ENCODE measurements around the gene SPRR2E.

SPRR2E gene

DNA sequence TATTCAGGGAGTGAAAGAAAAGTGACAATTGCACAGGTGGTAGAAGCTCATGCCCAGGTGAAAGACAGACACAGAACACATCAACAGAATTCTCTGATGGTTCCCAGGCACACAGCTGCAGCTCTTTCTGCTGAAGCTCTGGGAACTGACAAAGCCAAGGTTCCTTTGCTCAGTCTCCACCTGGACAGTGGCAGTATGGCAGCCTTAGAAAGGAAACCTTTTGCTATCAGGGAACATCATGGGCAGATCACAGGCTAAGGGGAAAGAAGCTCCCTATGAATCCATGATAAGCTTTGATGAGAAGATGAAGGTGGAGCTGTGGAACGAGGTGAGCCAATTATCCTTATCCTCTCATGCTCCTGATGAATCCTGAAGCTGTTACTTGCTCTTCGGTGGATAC lies 24.1 kb downstream of the SPRR2E start:
- TF ChIP-seq, protein P1, sequence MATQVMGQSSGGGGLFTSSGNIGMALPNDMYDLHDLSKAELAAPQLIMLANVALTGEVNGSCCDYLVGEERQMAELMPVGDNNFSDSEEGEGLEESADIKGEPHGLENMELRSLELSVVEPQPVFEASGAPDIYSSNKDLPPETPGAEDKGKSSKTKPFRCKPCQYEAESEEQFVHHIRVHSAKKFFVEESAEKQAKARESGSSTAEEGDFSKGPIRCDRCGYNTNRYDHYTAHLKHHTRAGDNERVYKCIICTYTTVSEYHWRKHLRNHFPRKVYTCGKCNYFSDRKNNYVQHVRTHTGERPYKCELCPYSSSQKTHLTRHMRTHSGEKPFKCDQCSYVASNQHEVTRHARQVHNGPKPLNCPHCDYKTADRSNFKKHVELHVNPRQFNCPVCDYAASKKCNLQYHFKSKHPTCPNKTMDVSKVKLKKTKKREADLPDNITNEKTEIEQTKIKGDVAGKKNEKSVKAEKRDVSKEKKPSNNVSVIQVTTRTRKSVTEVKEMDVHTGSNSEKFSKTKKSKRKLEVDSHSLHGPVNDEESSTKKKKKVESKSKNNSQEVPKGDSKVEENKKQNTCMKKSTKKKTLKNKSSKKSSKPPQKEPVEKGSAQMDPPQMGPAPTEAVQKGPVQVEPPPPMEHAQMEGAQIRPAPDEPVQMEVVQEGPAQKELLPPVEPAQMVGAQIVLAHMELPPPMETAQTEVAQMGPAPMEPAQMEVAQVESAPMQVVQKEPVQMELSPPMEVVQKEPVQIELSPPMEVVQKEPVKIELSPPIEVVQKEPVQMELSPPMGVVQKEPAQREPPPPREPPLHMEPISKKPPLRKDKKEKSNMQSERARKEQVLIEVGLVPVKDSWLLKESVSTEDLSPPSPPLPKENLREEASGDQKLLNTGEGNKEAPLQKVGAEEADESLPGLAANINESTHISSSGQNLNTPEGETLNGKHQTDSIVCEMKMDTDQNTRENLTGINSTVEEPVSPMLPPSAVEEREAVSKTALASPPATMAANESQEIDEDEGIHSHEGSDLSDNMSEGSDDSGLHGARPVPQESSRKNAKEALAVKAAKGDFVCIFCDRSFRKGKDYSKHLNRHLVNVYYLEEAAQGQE (IDR thresholded peaks at IDR 0.05; ENCODE audit: insufficient replicate concordance, low read depth): no peak
- no peak for TF ChIP-seq GABPA (IDR thresholded peaks at IDR 0.05; ENCODE audit: low read depth)
- no peak for TF ChIP-seq POLR2AphosphoS5 (IDR thresholded peaks at IDR 0.05; ENCODE audit: low read depth)
- TF ChIP-seq, protein P2, sequence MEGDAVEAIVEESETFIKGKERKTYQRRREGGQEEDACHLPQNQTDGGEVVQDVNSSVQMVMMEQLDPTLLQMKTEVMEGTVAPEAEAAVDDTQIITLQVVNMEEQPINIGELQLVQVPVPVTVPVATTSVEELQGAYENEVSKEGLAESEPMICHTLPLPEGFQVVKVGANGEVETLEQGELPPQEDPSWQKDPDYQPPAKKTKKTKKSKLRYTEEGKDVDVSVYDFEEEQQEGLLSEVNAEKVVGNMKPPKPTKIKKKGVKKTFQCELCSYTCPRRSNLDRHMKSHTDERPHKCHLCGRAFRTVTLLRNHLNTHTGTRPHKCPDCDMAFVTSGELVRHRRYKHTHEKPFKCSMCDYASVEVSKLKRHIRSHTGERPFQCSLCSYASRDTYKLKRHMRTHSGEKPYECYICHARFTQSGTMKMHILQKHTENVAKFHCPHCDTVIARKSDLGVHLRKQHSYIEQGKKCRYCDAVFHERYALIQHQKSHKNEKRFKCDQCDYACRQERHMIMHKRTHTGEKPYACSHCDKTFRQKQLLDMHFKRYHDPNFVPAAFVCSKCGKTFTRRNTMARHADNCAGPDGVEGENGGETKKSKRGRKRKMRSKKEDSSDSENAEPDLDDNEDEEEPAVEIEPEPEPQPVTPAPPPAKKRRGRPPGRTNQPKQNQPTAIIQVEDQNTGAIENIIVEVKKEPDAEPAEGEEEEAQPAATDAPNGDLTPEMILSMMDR (IDR thresholded peaks at IDR 0.05; ENCODE audit: insufficient read depth, low read length): no peak
- TF ChIP-seq SPI1 (IDR thresholded peaks at IDR 0.05; ENCODE audit: borderline replicate concordance, low read depth): no peak
- no peak overlapping the region for H3K4me3 ChIP-seq (replicated peaks; ENCODE audit: insufficient read depth, low read length)
- no peak overlapping the region for H3K27ac ChIP-seq (replicated peaks)
- no peak for DNase-seq (ENCODE audit: low read depth in 1 of 2, low spot score in 1 of 2)
- peaks cover 2% of the 10 kb centered on the region for H3K27me3 ChIP-seq (ENCODE audit: insufficient read depth, poor library complexity, severe bottlenecking)

DNA sequence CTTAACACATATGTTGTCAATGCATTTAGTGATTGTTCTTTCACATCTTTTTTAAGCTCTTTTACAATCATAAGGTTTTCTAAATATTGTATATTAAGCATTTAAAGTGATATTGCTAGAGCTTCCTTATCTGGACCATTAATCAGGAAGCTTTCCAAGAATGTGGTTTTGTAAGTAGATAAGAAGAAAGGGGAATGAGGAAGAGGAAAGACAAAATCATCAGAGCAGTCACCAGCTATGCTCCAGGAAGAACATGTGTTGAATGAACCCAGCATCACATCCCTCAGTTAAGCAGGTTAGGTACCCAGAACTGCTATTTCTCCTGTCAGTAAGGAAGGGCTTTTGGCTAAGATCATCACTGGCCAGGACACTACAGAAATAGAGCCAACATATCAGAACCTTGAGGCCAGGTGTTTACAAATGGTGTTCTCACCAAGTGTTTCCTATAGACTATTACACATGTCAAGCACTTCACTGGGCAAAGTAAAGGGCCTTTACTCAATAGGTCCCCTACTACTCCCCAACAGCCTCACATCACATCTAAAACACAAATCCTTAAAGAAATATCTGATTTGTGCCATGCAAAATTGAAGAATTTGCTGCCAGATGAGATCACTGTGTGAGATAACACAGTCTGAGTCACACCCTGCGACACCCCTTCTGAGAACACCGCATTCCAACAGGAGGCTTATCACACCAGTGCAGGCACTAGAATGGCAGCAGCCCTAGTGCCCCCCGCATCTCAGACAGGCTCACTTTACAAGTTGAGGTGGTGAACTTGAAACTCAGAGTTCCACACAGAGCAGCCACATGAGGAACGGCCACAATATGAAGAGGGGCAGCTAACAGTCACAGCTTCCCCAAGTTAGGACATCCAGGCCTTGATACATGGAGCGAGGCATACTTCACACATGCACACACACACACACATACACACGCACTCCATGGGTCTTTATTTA lies 35.2 kb downstream of the SPRR2E start:
- no peak overlapping the region for H3K4me3 ChIP-seq (replicated peaks; ENCODE audit: insufficient read depth, low read length)
- TF ChIP-seq POLR2AphosphoS5 (IDR thresholded peaks at IDR 0.05; ENCODE audit: low read depth): no peak
- TF ChIP-seq, protein P1 (IDR thresholded peaks at IDR 0.05; ENCODE audit: insufficient replicate concordance, low read depth): no peak
- no peak for TF ChIP-seq SPI1 (IDR thresholded peaks at IDR 0.05; ENCODE audit: borderline replicate concordance, low read depth)
- TF ChIP-seq, protein P2 (IDR thresholded peaks at IDR 0.05; ENCODE audit: insufficient read depth, low read length): no peak
- TF ChIP-seq GABPA (IDR thresholded peaks at IDR 0.05; ENCODE audit: low read depth): no peak
- H3K27me3 ChIP-seq (ENCODE audit: insufficient read depth, poor library complexity, severe bottlenecking): peaks cover 13% of the 10 kb centered on the region
- no peak for DNase-seq (ENCODE audit: low read depth in 1 of 2, low spot score in 1 of 2)
- H3K27ac ChIP-seq (replicated peaks): no peak overlapping the region

DNA sequence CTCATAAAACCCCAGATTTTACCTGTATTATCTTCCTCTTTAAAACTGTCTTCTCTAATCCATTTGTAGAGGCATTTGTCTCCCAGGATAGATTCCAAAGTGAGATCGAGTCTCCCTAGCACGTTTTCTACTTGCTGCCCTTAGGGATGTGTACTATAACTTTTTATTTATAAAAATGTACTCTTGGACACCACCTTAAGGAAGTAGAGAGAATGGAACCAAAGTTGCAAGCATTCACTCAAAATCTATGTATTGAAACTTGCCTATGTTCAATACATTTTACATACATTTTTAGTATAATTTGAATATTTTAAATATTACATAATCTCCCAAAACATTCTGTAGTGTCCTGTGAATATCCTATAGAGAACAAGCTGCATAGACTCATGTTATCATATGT lies 36.2 kb downstream of the SPRR2E start:
- H3K27me3 ChIP-seq (ENCODE audit: insufficient read depth, poor library complexity, severe bottlenecking): peaks cover 13% of the 10 kb centered on the region
- no peak overlapping the region for H3K4me3 ChIP-seq (replicated peaks; ENCODE audit: insufficient read depth, low read length)
- TF ChIP-seq, protein P2 (IDR thresholded peaks at IDR 0.05; ENCODE audit: insufficient read depth, low read length): no peak
- TF ChIP-seq POLR2AphosphoS5 (IDR thresholded peaks at IDR 0.05; ENCODE audit: low read depth) (no peak), SPI1 (IDR thresholded peaks at IDR 0.05; ENCODE audit: borderline replicate concordance, low read depth) (no peak), GABPA (IDR thresholded peaks at IDR 0.05; ENCODE audit: low read depth) (no peak)
- TF ChIP-seq, protein P1 (IDR thresholded peaks at IDR 0.05; ENCODE audit: insufficient replicate concordance, low read depth): no peak
- H3K27ac ChIP-seq (replicated peaks): no peak overlapping the region
- no peak for DNase-seq (ENCODE audit: low read depth in 1 of 2, low spot score in 1 of 2)

Measured in HL-60 (cell line).